GM12801 (cell line): Measurements from ENCODE around the gene CYLD.

Source experiments
- CTCF ChIP-seq: IDR thresholded peaks from one replicate; pipeline ENCODE4 v1.5.1; 2011; ENCODE audit warnings: control low read depth; ENCODE audit not compliant: insufficient read length; ENCODE audit errors: extremely low read depth

Gene CYLD

GRCh38 chr16:50815382-50815781 is 73.5 kb downstream of the CYLD start:
- no peak for TF ChIP-seq CTCF

GRCh38 chr16:50816901-50817555 is 75.1 kb downstream of the CYLD start:
- TF ChIP-seq CTCF: no peak

GRCh38 chr16:50818380-50818779 is 76.5 kb downstream of the CYLD start:
- TF ChIP-seq CTCF: no peak

- no peak for TF ChIP-seq CTCF
Observed at GRCh38 chr16:50819706-50820105, 77.8 kb downstream of the CYLD start.

GRCh38 chr16:50820225-50820624 is 78.3 kb downstream of the CYLD start:
- no peak for TF ChIP-seq CTCF

- no peak for TF ChIP-seq CTCF
Observed at GRCh38 chr16:50821586-50821985, 79.7 kb downstream of the CYLD start.

GRCh38 chr16:50822671-50823070 is 80.8 kb downstream of the CYLD start:
- no peak for TF ChIP-seq CTCF

- no peak for TF ChIP-seq CTCF
Observed at GRCh38 chr16:50826797-50827316, 85.0 kb downstream of the CYLD start.
